Stimulated activated CD4-positive, alpha-beta T cell treated with anti-CD3 and anti-CD28 coated beads, TNF-alpha, amount 100 ng/mL, for 24 hours (primary cell): ENCODE measurements around the gene CERS6.

Source experiments
- DNase-seq, 3 experiments: peaks; one replicate each; pipeline ENCODE4 v3.0.0-alpha.2; 2020; ENCODE audit warnings: low read depth in 3 of 3

Gene CERS6

GRCh38 chr2:168699844-168700417, 243.9 kb downstream of the CERS6 start:
- no peak for DNase-seq

- no peak for DNase-seq
Observed at GRCh38 chr2:168700615-168701245, 244.7 kb downstream of the CERS6 start.

DNA sequence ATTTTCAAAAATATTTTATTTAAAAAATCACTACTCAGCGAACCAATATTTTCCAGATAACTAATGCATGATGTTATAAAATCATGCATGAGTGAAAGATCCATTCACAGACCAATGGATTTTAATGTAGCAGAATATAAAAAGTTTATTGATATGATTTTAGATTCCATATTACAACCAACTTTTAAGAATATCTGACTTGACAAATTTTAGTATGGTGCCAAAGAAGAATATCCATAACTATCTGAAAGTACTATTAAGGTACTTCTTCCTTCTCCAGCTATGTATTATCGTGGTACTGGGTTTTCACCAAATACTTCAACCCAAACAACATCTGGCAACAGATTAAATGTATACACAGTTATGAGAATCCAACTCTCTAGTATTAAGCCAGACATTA, 246.5 kb downstream of the CERS6 start:
- DNase-seq = no peak

GRCh38 chr2:168703926-168704325, 247.9 kb downstream of the CERS6 start:
- DNase-seq = no peak

- no peak for DNase-seq
Observed at GRCh38 chr2:168705534-168706470, 249.7 kb downstream of the CERS6 start.

DNA sequence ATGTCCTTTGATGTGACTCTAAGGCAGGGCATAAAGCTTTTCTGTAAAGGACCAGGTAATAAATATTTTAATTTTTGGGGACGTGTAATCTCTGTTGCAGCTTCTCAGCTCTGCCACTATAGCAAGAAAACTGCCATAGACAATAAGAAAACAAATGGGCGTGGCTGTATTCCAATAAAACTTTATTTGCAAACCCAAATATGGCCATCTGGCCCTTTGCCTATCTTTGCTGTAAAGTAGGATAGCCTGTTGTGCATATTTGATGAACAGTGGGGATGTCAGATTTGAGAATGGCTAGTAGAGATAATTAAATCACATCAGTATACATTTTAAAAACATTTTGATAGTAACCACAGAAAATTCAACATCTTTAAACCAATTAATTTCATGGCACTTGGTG, 250.7 kb downstream of the CERS6 start:
- DNase-seq = no peak

DNA sequence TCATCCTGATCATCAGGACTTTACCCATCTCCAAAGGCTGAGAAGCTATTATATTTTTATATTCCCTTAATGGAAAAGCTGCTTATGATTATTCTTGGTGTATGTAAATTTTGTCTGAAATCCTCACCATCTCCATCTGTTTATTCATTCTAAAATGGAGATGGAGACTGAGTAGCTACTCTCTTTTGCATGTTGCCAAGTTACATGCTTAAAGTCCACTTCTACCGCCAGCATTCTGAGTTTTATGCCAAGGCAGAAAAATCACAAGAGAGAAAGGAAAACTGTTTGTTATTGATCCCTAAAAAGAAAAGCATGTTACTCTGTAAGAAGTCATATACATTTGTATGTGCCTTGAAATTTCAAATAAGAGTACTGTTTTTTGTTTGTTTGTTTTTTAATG, 252.0 kb downstream of the CERS6 start:
- DNase-seq = no peak

GRCh38 chr2:168710754-168711467, 254.8 kb downstream of the CERS6 start:
- no peak for DNase-seq

DNA sequence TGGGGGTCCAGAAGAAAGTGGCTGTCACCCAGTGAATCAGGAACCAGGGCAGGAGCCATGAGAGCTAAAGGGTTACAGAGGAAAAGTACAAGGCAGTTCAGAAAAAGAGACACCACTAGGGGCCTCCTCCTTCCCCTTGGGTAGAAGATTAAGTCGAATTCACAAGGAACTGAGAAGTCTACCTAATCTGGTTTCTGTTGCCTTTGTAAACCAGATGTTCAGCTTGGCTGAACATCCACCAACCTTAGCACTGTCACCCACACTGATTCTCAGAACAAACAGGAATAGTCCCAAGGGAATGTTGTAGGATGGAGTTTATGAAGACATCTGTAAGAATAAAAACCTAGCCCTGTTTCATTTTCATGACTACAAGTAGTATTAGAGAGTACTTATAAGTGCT, 256.0 kb downstream of the CERS6 start:
- DNase-seq = no peak

DNA sequence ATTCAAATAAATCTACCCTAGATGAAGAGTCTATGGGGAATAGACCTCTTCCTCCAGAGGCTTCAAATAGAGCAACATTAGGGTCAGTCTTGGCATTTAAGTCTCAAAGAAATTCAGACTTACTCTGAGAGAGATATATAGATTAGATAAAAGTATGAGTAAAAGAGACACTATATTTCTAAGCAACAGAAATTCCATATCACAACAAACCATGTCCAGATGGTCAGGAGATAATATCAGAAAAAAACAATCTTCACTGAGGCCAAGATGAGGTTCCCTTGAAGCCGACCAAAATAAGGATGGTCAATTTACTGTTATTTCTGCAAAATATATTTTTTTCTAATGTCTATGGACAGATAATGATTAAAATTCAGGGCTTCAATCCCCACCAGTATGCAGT, 257.3 kb downstream of the CERS6 start:
- no peak for DNase-seq

DNA sequence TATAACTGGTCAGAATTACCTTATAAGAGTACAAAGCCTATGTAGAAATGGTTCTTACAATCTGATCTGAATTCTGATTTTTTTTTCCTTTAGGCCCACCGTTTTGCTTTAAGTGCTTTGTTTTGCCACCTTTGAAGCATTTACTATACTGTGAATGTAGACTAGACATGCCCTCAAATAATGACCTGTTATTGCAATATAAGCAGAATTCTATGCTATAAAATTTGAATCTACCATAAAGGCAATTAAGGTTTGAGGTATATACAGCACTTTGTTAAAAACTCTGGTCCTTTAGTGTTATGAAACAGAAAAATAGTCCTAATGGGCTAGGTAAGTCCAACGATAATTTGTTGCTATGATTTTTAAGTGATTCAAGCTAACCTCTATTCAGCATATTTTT, 259.8 kb downstream of the CERS6 start:
- no peak for DNase-seq

- no peak for DNase-seq
Observed at GRCh38 chr2:168716839-168717238, 260.8 kb downstream of the CERS6 start.

DNA sequence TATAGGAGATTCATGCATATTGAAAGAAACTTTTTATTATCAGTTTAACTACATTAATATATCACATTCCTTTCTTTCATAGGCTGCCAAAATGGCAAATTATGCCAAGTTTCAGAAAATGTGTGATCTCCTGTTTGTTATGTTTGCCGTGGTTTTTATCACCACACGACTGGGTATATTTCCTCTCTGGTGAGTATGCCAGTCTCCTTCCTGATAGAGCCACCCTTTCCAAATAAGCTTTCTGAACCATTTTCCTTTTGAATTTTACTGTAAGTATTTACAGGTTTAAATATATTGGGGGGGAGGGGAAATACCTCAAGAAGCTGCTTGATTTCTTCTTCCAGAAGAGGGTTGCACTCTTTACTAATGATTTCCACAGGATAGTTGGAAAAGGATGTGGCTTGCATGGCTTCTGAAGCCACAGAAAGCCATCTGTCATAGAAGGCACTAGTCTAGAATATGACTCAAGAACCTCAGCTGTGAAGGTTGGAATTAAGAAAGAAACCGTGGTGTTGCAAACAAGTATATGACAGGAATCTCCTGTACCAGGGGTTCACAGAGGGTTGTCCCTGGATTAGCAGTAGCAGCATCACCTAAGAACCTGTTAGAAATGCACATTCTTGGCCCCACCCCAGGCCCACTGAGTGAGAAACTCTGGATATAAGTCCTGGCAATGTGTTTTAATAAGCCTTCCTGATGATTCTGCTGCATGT, 261.9 kb downstream of the CERS6 start:
- no peak for DNase-seq

DNA sequence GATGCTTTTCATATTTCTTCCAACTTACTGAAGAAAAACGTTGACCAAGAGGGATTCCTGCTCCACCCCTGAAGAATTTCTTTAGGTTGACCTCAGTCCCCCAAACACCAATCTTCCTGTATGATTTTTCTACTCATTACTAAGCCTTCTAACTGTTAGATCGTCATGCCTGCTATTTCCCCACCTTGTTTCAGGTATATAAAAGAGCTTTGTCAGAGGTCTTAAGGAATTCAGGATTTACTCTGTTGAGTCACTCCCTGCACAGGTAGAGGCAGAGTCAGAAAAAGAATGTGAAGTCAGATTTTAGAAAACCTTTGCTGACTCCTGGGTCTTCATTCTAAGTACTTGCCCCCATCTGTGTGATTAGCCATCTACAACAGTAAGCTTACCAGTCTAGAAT, 262.6 kb downstream of the CERS6 start:
- DNase-seq = no peak

- DNase-seq = no peak
Observed at GRCh38 chr2:168719446-168719845, 263.4 kb downstream of the CERS6 start.

- no peak for DNase-seq
Observed at GRCh38 chr2:168722592-168722991, 266.5 kb downstream of the CERS6 start.

GRCh38 chr2:168723275-168723899, 267.3 kb downstream of the CERS6 start:
- no peak for DNase-seq

- DNase-seq = no peak
Observed at GRCh38 chr2:168726375-168726774, 270.3 kb downstream of the CERS6 start.

GRCh38 chr2:168727904-168728470, 271.9 kb downstream of the CERS6 start:
- DNase-seq = no peak

GRCh38 chr2:168729455-168729854, 273.4 kb downstream of the CERS6 start:
- no peak for DNase-seq

GRCh38 chr2:168730344-168730743, 274.3 kb downstream of the CERS6 start:
- no peak for DNase-seq
